Motor neuron (in vitro differentiated cells): ENCODE measurements around the gene BMPR2. TPM values are rescaled to one million over a fixed set of nuclear protein-coding genes. Genes with fewer than 3 reads are reported as not detected.
"Not testable (repeated sequence)": the region's sequence is repeated elsewhere in the genome, so short reads cannot be mapped to it uniquely, and the experiment has no call there.

Experiments
- ATAC-seq, 8 experiments: fragments of 200-7000 bp; cut with Tn5 transposase; replicated peaks in 6 of 8; 2 replicates each; pipeline ENCODE4 v1.8.0; 2021; ENCODE audit warnings: mild to moderate bottlenecking in 8 of 8, moderate library complexity in 8 of 8
- H3K27ac ChIP-seq, 2 donors: fragments of 250-450 bp; sonication (Bioruptor Pico); 2 replicates each; pipeline ENCODE4 v1.9.0; 2021; ENCODE audit warnings: antibody characterized with exemption in 2 of 2, mild to moderate bottlenecking in 2 of 2, moderate library complexity in 1 of 2
- H3K4me1 ChIP-seq, 2 donors: fragments of 250-450 bp; sonication (Bioruptor Pico); replicated peaks in 1 of 2; 2 replicates each; pipeline ENCODE4 v1.6.1; 2021; ENCODE audit warnings: antibody characterized with exemption in 2 of 2, mild to moderate bottlenecking in 2 of 2, moderate library complexity in 1 of 2
- H3K4me3 ChIP-seq, 5 donors: fragments of 250-450 bp; sonication (Bioruptor Pico); 2 replicates each; pipeline ENCODE4 v1.9.0; 2021; ENCODE audit warnings: antibody characterized with exemption in 5 of 5, mild to moderate bottlenecking in 5 of 5, moderate library complexity in 4 of 5
- WGBS, 10 experiments: fragments of 450-650 bp; shearing (Covaris generic); methylation state at CpG; one replicate each; pipeline ENCODE4 v1.0.0; 2022; 5-methylcytosine and 5-hydroxymethylcytosine counted together
- in situ Hi-C, 9 experiments: fragments of 400-800 bp; cut with MboI; loops; one replicate each; pipeline ENCODE4 v1.15.0; 2021; ENCODE audit warnings: low sequenced_read_pairs in 9 of 9, low pct_unique_long_range_greater_than_20kb in 2 of 9; ENCODE audit not compliant: unreplicated experiment in 9 of 9
- total RNA-seq, 8 experiments: library from RNA; unstranded; fragments of 300-600 nt; gene quantifications; 2 replicates each; pipeline versions ENCODE4 v1.2.3 to v1.2.4, GENCODE V29; 2022

BMPR2 gene
- total RNA-seq, 8 experiments from 2014 or later, result 15.7 to 44.1 (median 20.3) TPM

DNA sequence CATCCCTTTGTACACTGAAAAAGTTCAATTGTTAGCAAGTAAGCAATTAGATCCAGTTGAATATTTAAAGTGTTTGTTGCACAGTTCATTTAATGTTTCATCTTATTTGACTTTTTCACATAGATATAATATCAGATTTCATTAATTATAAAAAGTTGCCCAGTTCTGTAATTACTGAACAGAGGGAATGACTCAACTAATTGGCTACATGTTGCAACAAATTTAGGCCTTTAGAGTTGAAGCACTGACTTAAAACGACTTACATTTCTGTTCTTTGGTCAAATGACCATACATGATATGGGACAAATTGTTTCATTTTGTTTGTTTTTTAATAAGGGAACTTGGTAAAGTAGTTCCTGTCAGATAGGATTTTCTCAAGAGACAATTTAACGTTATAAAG is 190.2 kb downstream of the BMPR2 start:
- 25 to 100% (median 64%) methylated on average over 1 to 2 of the region's 2 CpGs for WGBS, 10 experiments
- no peaks in the 10 kb centered on the region for H3K4me1 ChIP-seq
- no peak for ATAC-seq
- in situ Hi-C loops, result no loop called here
- no peak overlapping the region for H3K27ac ChIP-seq
- no peak overlapping the region for H3K4me3 ChIP-seq

GRCh38 chr2:202574541-202574940 is 198.4 kb downstream of the BMPR2 start:
- peak in 2 of 8 experiments; percentile 48 to 71 for ATAC-seq
- no peak overlapping the region for H3K4me3 ChIP-seq
- H3K27ac ChIP-seq, result no peak overlapping the region
- in situ Hi-C loops, result no loop called here
- H3K4me1 ChIP-seq, result no peaks in the 10 kb centered on the region
- WGBS, 10 experiments, result 20 to 94% (median 63%) methylated on average over 1 to 2 of the region's 2 CpGs; no CpG with 5 or more reads in 4 of the 10 experiments

DNA sequence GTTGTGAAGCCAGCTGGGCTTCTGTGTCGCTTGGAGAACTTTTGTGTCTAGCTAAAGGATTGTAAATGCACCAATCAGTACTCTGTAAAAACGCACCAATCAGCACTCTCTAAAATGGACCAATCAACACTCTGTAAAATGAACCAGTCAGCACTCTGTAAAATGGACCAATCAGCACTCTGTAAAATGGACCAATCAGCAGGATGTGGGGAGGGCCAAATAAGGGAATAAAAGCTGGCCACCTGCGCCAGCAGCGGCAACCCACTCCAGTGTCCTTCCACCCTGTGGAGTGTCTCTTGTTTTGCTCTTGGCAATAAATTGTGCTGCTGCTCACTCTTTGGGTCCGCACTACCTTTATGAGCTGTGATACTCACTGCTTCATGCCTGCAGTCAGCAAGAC is 199.1 kb downstream of the BMPR2 start:
- in situ Hi-C loops, result loop anchor here in 3 of 9 experiments (25.0 kb wide), 3 partner anchors 237 to 1337 kb away; partner anchors contain the start of gene ICA1L (in 1 of the 3)
- not testable (repeated sequence) for ATAC-seq, H3K27ac ChIP-seq, H3K4me3 ChIP-seq, H3K4me1 ChIP-seq
- WGBS, 10 experiments, result 20 to 100% (median 94%) methylated on average over 1 to 4 of the region's 5 CpGs; no CpG with 5 or more reads in 3 of the 10 experiments

GRCh38 chr2:202577250-202578183 is 201.4 kb downstream of the BMPR2 start:
- Histone ChIP-seq H3K27ac (no peak overlapping the region), H3K4me1 (no peaks in the 10 kb centered on the region), H3K4me3 (no peak overlapping the region)
- WGBS, 10 experiments, result 0 to 98% (median 76%) methylated on average over 1 to 8 of the region's 10 CpGs; no CpG with 5 or more reads in 6 of the 10 experiments
- in situ Hi-C loops, result loop anchor here in 3 of 9 experiments (25.0 kb wide), 3 partner anchors 235 to 1335 kb away; partner anchors contain the start of gene ICA1L (in 1 of the 3)
- no peak for ATAC-seq

DNA sequence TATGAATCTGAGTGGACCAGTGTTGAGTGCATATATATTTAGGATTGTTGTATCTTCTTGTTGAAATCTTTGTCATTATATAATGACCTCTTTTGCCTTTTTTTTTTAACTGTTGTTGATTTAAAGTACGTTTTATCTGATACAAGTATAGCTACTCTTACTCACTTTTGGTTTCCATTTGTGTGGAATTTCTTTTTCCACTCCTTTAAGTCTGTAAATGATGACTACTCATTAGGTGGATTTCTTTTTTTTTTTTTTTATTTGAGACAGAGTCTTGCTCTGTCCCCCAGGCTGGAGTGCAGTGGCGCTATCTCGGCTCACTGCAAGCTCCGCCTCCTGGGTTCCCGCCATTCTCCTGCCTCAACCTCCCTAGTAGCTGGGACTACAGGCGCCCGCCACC is 206.7 kb downstream of the BMPR2 start:
- not testable (repeated sequence) for H3K4me1 ChIP-seq, H3K4me3 ChIP-seq, ATAC-seq, H3K27ac ChIP-seq
- 69 to 94% (median 85%) methylated on average over 2 to 7 of the region's 7 CpGs; no CpG with 5 or more reads in 2 of the 10 experiments for WGBS, 10 experiments
- in situ Hi-C loops, result loop anchor here in 3 of 9 experiments (25.0 kb wide), 3 partner anchors 229 to 1329 kb away; partner anchors contain the start of gene ICA1L (in 1 of the 3)

DNA sequence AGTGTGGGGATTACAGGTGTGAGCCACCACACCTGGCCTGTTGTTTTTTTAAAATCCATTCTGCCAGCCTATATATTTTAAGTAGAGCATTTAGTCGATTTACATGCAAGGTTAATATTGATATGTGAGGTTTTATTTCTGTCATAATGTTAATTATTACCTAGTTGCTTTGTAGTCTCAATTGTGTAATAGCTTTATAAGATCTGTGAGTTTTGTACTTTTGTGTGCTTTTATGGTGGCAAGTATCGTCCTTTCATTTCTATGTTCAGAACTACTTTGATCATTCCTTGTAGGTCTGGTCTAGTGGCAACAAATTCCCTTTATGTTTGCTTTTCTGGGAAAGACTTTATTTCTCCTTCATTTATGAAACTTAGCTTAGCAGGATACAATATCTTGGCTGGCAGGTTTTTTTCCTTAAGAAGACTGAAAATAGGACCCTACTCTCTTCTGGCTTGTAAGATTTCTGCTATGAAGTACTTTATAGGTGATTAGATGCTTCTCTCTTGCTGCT is 207.6 kb downstream of the BMPR2 start:
- Histone ChIP-seq H3K4me1 (peaks cover under 1 to 4% of the 10 kb centered on the region in 2 donors), H3K4me3 (no peak overlapping the region), H3K27ac (no peak overlapping the region)
- in situ Hi-C loops, result loop anchor here in 3 of 9 experiments (25.0 kb wide), 3 partner anchors 229 to 1329 kb away; partner anchors contain the start of gene ICA1L (in 1 of the 3)
- ATAC-seq, result no peak
- 0 to 100% (median 78%) methylated on average over 1 to 2 of the region's 2 CpGs; no CpG with 5 or more reads in 3 of the 10 experiments for WGBS, 10 experiments

DNA sequence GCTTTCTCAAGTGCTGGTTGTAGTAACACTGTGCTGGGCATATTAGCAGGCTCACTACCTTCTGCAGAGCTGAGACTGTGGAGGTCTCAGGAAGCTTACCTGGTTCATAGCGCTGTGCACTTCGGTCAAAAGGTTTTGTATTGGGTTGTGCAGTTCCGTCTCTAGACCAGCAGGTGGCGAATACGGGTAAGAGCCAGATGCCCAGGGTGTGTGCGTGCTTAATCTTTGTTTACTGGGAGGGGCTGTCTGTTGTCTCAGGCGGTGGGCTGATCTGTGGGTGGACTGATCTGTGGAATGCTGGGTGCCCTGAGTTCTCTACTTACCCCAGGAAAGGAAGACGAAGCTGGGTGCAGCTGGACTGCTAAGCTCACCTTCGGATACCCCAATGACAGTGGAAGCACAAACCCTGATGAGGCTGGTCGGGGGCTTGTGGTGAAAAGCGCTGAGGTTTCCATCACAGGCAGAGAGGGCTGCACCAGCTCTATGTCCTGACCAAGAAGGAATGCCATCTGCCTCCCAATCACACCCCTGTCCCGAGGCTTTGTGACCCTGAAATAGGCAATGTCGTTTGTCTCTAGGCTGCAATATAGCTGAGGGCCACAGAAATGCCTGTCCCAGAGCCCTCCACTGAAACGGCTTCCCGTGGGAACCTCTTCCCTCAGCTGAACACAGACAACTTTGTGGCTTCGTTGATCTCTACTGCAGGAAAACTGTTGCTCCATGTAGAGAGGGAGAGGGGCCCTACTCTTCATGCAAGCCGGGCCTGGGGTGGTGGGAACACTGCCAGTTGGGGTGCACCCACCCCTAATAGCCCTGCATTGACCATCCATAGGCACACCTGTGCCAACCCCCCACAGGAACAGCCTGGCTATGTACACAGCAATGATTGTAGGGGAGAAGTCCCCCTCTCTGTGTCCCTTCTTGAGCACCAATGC is 212.8 kb downstream of the BMPR2 start:
- peaks cover 3 to 6% of the 10 kb centered on the region in 2 donors for H3K4me1 ChIP-seq
- in situ Hi-C loops, result loop anchor here in 3 of 9 experiments (25.0 kb wide), 3 partner anchors 223 to 1323 kb away; partner anchors contain the start of gene ICA1L (in 1 of the 3)
- 0 to 53% (median 26%) methylated on average over 2 to 10 of the region's 17 CpGs; no CpG with 5 or more reads in 4 of the 10 experiments for WGBS, 10 experiments
- H3K27ac ChIP-seq, result no peak overlapping the region
- no peak overlapping the region for H3K4me3 ChIP-seq
- peak; percentile 89 to 99 (median 97) for ATAC-seq

DNA sequence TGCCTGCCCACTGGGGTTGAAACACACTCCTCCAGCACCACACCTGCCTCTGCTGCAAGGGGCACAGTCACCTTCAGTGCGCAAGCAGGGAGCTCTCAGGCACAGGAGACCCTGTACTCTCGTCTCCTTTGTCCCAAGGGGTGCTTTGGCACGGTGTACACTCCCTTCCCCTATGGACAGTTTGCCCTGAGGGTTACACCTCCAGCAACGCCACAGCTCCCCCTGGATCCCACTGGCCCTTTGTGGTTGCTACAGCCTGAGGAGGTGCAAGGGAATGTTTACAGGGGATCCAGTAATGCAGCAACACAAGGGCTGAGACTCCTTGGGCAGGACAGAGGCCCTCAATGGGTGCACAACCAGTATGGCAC is 213.4 kb downstream of the BMPR2 start:
- no peak overlapping the region for H3K27ac ChIP-seq
- ATAC-seq, result no peak
- 80 to 100% methylated on average over 1 to 2 of the region's 4 CpGs; no CpG with 5 or more reads in 8 of the 10 experiments for WGBS, 10 experiments
- in situ Hi-C loops, result loop anchor here in 3 of 9 experiments (25.0 kb wide), 3 partner anchors 223 to 1323 kb away; partner anchors contain the start of gene ICA1L (in 1 of the 3)
- H3K4me1 ChIP-seq, result peaks cover 3 to 6% of the 10 kb centered on the region in 2 donors
- H3K4me3 ChIP-seq, result no peak overlapping the region

GRCh38 chr2:202592566-202592965 is 216.4 kb downstream of the BMPR2 start:
- Histone ChIP-seq H3K4me1 (peaks cover 3 to 6% of the 10 kb centered on the region in 2 donors), H3K27ac (no peak overlapping the region), H3K4me3 (no peak overlapping the region)
- 90 to 100% (median 98%) methylated on average over 1 to 2 of the region's 2 CpGs; no CpG with 5 or more reads in 4 of the 10 experiments for WGBS, 10 experiments
- peak in 2 of 8 experiments; percentile 29 to 54 for ATAC-seq
- in situ Hi-C loops, result loop anchor here in 3 of 9 experiments (25.0 kb wide), 3 partner anchors 220 to 1320 kb away; partner anchors contain the start of gene ICA1L (in 1 of the 3)

DNA sequence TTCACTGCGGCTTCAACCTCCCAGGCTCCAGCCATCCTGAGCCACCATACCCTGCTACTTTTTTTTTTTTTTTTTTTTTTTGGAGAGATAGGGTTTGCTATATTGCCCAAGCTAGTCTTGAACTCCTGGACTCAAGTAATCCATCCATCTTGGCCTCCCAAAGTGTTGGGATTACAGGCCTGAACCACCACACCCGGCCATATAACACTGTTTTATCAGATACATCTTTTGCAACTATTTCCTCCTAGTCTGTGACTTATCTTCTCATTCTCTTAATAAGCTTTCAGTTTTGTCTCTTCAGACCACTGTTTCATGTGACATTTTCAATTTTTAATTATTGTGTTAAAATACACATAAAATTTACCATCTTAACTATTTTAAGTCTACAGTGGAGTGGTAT is 223.0 kb downstream of the BMPR2 start:
- in situ Hi-C loops, result loop anchor here in 3 of 9 experiments (25.0 kb wide), 3 partner anchors 213 to 1313 kb away; partner anchors contain the start of gene ICA1L (in 1 of the 3)
- Histone ChIP-seq H3K4me3 (no peak overlapping the region), H3K4me1 (no peaks in the 10 kb centered on the region), H3K27ac (no peak overlapping the region)
- ATAC-seq, result no peak
- WGBS, 10 experiments, result 20 to 100% (median 97%) methylated on average over 1 to 2 of the region's 2 CpGs; no CpG with 5 or more reads in 2 of the 10 experiments

- no peak overlapping the region for H3K27ac ChIP-seq
- 50 to 100% (median 89%) methylated on average over 2 to 4 of the region's 4 CpGs; no CpG with 5 or more reads in 1 of the 10 experiments for WGBS, 10 experiments
- H3K4me1 ChIP-seq, result no peaks in the 10 kb centered on the region
- in situ Hi-C loops, result loop anchor here in 3 of 9 experiments (25.0 kb wide), 3 partner anchors 212 to 1312 kb away; partner anchors contain the start of gene ICA1L (in 1 of the 3)
- H3K4me3 ChIP-seq, result no peak overlapping the region
- ATAC-seq, result no peak
Measured at GRCh38 chr2:202599911-202600310, 223.8 kb downstream of the BMPR2 start.

DNA sequence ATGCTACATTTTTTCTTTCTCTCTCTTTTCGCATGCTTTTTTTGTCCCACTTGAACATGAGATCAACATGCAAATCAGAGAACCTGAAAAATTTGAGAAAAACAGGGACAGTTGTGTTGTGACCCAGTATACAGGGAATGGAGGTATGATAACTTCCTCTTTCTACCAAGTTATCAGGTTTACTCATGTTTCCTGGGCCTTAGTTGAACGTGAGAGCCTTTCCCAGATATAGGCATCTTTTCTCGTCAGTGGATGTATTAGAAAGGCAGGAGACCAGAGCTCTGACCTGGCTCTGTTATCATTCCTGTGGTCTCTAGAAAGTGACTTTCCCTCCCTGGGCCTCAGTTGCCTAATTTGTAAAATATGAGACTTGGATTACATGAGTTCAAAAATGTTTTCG is 228.6 kb downstream of the BMPR2 start:
- no peak overlapping the region for H3K4me3 ChIP-seq
- no peak for ATAC-seq
- H3K27ac ChIP-seq, result no peak overlapping the region
- WGBS, 10 experiments, result 70 to 100% (median 88%) methylated on average over 1 to 4 of the region's 4 CpGs; no CpG with 5 or more reads in 1 of the 10 experiments
- no peaks in the 10 kb centered on the region for H3K4me1 ChIP-seq
- in situ Hi-C loops, result no loop called here
